ENCODE results near the gene SYPL1.

DNA sequence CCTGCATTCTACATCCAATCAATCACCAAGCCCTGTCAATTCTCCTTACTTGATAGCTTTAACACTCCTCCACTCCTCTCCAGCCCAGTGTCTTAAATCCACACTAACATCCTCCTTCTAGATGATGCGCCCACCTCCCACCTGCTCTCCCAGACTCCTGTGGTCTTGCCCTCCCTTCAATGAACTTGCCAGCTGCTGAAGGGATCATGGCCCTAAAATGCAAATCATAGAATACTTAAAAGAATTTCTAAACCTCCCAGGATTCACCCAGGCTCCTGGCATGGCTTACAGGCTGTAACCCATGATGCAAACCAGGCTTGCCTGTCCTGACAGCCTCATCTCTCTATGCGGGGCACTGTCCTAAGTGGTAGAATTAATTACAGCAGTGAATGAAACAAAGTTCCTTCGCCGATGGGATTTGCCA is 43.6 kb downstream of the SYPL1 start:
- TF ChIP-seq, protein P1, sequence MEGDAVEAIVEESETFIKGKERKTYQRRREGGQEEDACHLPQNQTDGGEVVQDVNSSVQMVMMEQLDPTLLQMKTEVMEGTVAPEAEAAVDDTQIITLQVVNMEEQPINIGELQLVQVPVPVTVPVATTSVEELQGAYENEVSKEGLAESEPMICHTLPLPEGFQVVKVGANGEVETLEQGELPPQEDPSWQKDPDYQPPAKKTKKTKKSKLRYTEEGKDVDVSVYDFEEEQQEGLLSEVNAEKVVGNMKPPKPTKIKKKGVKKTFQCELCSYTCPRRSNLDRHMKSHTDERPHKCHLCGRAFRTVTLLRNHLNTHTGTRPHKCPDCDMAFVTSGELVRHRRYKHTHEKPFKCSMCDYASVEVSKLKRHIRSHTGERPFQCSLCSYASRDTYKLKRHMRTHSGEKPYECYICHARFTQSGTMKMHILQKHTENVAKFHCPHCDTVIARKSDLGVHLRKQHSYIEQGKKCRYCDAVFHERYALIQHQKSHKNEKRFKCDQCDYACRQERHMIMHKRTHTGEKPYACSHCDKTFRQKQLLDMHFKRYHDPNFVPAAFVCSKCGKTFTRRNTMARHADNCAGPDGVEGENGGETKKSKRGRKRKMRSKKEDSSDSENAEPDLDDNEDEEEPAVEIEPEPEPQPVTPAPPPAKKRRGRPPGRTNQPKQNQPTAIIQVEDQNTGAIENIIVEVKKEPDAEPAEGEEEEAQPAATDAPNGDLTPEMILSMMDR (conservative IDR thresholded peaks at IDR 0.05 in 1 of 2, IDR thresholded peaks at IDR 0.05 in 1 of 2; ENCODE audit: extremely low read depth in 1 of 2, insufficient read depth in 1 of 2, low read depth in 1 of 2, low read length in 2 of 2), result no peak
- no peak for TF ChIP-seq EZH2 (IDR thresholded peaks at IDR 0.05; ENCODE audit: borderline replicate concordance, low read length)
